Cardiac muscle cell (in vitro differentiated cells and primary cell): ENCODE data around the gene PPM1H. TPM values are rescaled to one million over a fixed set of nuclear protein-coding genes. Genes with fewer than 3 reads are reported as not detected.

Experiments
- DNase-seq, 2 donors: peaks; one replicate each; pipeline versions ENCODE4 v3.0.0 to v3.0.0-alpha.2; 2010 to 2017; ENCODE audit warnings: low read depth in 1 of 2, low spot score in 1 of 2
- H3K27ac ChIP-seq: fragments of 200-600 bp; sonication (generic); 2 replicates; pipeline ENCODE4 v1.5.1; 2016
- H3K27me3 ChIP-seq: fragments of 200-600 bp; sonication (generic); 2 replicates; pipeline ENCODE4 v1.6.0; 2016; ENCODE audit warnings: control low read depth
- H3K36me3 ChIP-seq: fragments of 200-600 bp; sonication (generic); 2 replicates; pipeline ENCODE4 v1.5.1; 2016; ENCODE audit warnings: control low read depth
- H3K4me1 ChIP-seq: fragments of 200-600 bp; sonication (generic); 2 replicates; pipeline ENCODE4 v1.8.1; 2017; ENCODE audit warnings: low read depth, mild to moderate bottlenecking, mixed run types
- H3K4me3 ChIP-seq: fragments of 200-600 bp; sonication (generic); 2 replicates; pipeline ENCODE4 v1.5.1; 2016; ENCODE audit warnings: mild to moderate bottlenecking
- H3K9me3 ChIP-seq: fragments of 200-600 bp; sonication (generic); 2 replicates; pipeline ENCODE4 v1.5.1; 2017; ENCODE audit warnings: low read depth, mild to moderate bottlenecking, control low read depth
- polyA plus RNA-seq: library from polyadenylated mRNA; unstranded; fragments of >200 nt; fragmentation: Nextera tagmentation; extraction: Ambion mirVana; gene quantifications from 2 replicates; pipeline ENCODE4 v1.2.1, GENCODE V29; 2016
- total RNA-seq: library from RNA; depleted of rRNA; stranded (reverse); fragments of >200 nt; gene quantifications from 2 replicates; pipeline ENCODE4 v1.2.3, GENCODE V29; 2016
- TF ChIP-seq, protein P1 (sequence below): IDR thresholded peaks from 2 replicates; pipeline ENCODE4 v1.5.1; 2012; ENCODE audit warnings: low read depth, mild to moderate bottlenecking, low read length

PPM1H gene
- total and polyA plus RNA-seq, 2 experiments from 2014 or later, result 2.9 to 3.3 TPM

DNA sequence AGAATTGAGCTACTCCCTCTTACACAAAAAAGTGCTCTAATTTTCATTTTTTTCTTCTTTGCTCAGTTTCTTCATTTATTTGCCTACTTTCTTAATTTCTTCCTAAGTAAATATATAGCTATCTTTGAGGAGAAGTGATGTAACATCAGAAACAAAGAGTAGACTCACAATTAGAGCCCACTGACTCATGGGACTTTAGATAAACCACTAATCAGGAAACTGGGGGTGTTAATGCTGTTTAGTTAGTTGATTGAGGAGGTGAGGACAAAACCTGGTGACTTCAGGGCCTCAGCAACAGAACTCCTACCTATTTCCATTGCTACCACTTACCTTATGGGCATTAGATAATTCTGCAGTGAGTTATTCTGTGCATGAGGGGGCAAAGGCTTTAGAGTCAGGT, 316.6 kb downstream of the PPM1H start:
- DNase-seq, result no peak
- H3K36me3 ChIP-seq, result no peaks in the 10 kb centered on the region
- TF ChIP-seq, protein P1, sequence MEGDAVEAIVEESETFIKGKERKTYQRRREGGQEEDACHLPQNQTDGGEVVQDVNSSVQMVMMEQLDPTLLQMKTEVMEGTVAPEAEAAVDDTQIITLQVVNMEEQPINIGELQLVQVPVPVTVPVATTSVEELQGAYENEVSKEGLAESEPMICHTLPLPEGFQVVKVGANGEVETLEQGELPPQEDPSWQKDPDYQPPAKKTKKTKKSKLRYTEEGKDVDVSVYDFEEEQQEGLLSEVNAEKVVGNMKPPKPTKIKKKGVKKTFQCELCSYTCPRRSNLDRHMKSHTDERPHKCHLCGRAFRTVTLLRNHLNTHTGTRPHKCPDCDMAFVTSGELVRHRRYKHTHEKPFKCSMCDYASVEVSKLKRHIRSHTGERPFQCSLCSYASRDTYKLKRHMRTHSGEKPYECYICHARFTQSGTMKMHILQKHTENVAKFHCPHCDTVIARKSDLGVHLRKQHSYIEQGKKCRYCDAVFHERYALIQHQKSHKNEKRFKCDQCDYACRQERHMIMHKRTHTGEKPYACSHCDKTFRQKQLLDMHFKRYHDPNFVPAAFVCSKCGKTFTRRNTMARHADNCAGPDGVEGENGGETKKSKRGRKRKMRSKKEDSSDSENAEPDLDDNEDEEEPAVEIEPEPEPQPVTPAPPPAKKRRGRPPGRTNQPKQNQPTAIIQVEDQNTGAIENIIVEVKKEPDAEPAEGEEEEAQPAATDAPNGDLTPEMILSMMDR, result no peak
- no peaks in the 10 kb centered on the region for H3K4me1 ChIP-seq
- H3K4me3 ChIP-seq, result no peak overlapping the region
- no peaks in the 10 kb centered on the region for H3K27me3 ChIP-seq
- H3K27ac ChIP-seq, result no peak overlapping the region
- H3K9me3 ChIP-seq, result no peaks in the 10 kb centered on the region

DNA sequence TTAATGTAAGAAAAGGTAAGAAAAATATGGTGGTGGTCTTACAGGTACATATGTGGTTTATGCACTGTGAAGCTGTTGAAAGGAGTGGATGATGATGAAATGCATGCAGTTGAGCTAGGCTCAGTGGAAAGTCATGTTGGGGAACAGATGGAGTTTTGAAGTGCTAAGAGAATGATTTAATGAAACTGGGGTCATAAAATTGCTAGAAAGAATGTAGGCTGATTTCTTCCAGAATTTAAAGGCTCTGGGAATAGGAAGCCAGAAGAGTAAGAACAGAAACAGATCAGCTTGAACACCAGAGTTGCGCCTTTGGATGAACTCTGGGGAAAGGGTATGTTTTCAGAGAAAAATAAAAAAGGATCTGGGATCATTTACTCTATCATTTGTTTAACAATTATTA, 321.9 kb downstream of the PPM1H start:
- TF ChIP-seq, protein P1, result no peak
- H3K9me3 ChIP-seq, result no peaks in the 10 kb centered on the region

DNA sequence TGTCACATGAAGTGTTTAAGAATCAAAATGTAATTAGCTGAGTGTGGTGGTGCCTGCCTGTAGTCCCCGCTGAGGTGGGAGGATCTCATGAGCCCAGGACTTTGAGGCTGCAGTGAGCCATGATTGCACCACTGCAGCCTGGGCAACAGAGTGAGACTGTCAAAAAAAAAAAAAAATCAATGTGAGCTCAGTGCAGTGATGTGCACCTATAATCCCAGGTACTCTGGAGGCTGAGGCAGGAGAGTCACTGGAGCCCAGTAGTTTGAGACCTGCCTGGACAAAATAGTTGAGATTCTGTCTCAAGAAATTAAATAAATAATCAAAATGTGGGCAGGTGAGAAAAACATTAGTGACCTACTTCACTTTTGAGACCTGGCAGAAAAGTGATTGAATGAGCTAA, 328.3 kb downstream of the PPM1H start:
- Histone ChIP-seq H3K27me3 (no peaks in the 10 kb centered on the region), H3K9me3 (no peaks in the 10 kb centered on the region), H3K36me3 (no peaks in the 10 kb centered on the region), H3K27ac (no peak overlapping the region), H3K4me3 (no peak overlapping the region), H3K4me1 (peaks cover 17% of the 10 kb centered on the region)
- TF ChIP-seq, protein P1, result no peak
- no peak for DNase-seq

More for the DNA sequence above, 321.9 kb downstream of the PPM1H start:
- no peak for DNase-seq
- Histone ChIP-seq H3K4me1 (no peaks in the 10 kb centered on the region), H3K27ac (no peak overlapping the region), H3K27me3 (no peaks in the 10 kb centered on the region), H3K4me3 (no peak overlapping the region), H3K36me3 (no peaks in the 10 kb centered on the region)

DNA sequence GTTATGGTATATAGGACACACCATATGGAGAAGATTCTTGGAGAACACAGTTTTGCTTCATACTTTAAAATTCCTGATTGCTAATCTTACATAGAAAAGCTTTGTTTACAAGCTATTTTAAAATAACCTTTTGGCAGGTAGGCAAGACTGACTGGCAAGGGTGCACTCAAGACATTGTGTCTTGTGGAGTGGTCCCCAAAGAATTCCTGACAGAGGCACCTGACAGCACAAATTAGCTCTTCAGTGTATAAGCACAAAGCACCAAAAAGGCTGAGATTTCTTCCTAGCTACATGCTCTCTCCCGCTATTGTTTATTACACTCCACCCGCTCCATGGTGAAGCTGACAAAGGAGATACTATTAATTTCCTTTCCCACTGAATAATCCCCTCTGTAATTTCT, 329.0 kb downstream of the PPM1H start:
- peaks cover 18% of the 10 kb centered on the region for H3K4me1 ChIP-seq
- DNase-seq, result no peak
- TF ChIP-seq, protein P1, result no peak
- H3K9me3 ChIP-seq, result no peaks in the 10 kb centered on the region
- H3K27me3 ChIP-seq, result no peaks in the 10 kb centered on the region
- no peak overlapping the region for H3K4me3 ChIP-seq
- H3K27ac ChIP-seq, result no peak overlapping the region
- H3K36me3 ChIP-seq, result no peaks in the 10 kb centered on the region

DNA sequence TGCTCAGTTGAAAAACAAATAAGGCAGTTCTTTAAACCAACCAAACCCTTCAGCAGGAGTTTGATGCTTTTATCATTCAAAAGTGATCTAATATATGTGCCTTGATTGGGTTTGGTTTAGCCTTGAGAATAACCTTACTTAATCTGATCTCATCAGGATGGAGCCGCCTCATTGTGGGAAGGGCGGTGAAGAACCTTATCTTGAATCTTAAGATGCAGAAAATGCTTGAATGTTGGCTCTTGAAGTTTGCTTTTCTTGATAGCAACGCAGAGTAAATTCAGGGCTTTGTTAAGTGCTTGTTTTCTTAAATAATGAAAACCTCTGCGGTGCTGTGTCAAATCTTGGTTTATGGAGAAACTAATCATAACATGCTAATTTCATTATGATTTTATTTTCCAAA, 330.1 kb downstream of the PPM1H start:
- Histone ChIP-seq H3K9me3 (no peaks in the 10 kb centered on the region), H3K36me3 (no peaks in the 10 kb centered on the region), H3K4me1 (peaks cover 18% of the 10 kb centered on the region), H3K4me3 (peak overlapping the region; percentile 57), H3K27me3 (no peaks in the 10 kb centered on the region), H3K27ac (no peak overlapping the region)
- peak in 1 of 2 donors; percentile 47 for DNase-seq
- TF ChIP-seq, protein P1, result no peak

DNA sequence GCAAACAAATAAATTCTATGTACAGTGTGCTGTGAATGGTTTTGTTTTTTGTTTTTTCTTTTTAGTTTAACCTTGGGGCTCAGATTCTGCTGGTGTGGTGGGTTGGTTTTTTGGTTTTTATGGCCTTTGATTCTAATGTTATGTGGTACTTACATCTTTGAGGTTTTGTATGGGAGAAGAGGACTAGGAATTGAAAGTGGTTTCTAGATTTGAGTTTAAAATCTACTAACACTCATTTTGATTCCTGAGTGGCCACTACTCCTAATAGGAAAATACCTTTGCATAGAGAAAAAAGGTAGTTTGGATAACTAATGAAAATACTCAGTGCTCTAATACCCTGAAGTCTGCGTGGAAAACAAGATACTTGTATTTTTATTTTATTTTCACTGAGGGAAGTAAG, 330.6 kb downstream of the PPM1H start:
- Histone ChIP-seq H3K4me1 (peaks cover 18% of the 10 kb centered on the region), H3K9me3 (no peaks in the 10 kb centered on the region), H3K27ac (no peak overlapping the region), H3K36me3 (no peaks in the 10 kb centered on the region), H3K27me3 (no peaks in the 10 kb centered on the region), H3K4me3 (peak overlapping the region; percentile 57)
- no peak for DNase-seq
- TF ChIP-seq, protein P1, result no peak
